Right lobe of liver (tissue), 6 donors: Measurements from ENCODE around the gene RTP5. TPM values are rescaled to one million over a fixed set of nuclear protein-coding genes. Genes with fewer than 3 reads are reported as not detected.

Source experiments
- ATAC-seq, 4 donors: fragments of 200-7000 bp; cut with Tn5 transposase; one replicate each; pipeline ENCODE4 v1.9.1; 2020; ENCODE audit warnings: mild to moderate bottlenecking in 4 of 4, moderate library complexity in 4 of 4
- DNase-seq, 3 donors: peaks; one replicate each; pipeline ENCODE4 v3.0.0-alpha.2; 2020
- H3K27ac ChIP-seq, 3 donors: fragments of 200-600 bp; one replicate each; pipeline ENCODE4 v1.8.0; 2022
- H3K27me3 ChIP-seq, 2 donors: fragments of 200-600 bp; one replicate each; pipeline ENCODE4 v1.8.0; 2022
- H3K36me3 ChIP-seq, 4 donors: fragments of 200-600 bp; sonication (generic) in 1 of 4; one replicate each; pipeline versions ENCODE4 v1.5.1 to v1.8.0; 2017 to 2022; ENCODE audit warnings: control low read depth in 1 of 4
- H3K4me1 ChIP-seq, 4 donors: fragments of 200-600 bp; sonication (generic) in 1 of 4; one replicate each; pipeline versions ENCODE4 v1.5.1 to v1.8.0; 2017 to 2022; ENCODE audit warnings: control low read depth in 1 of 4
- H3K4me3 ChIP-seq, 3 donors: fragments of 200-600 bp; one replicate each; pipeline ENCODE4 v1.8.0; 2022
- H3K9me3 ChIP-seq, 4 donors: fragments of 200-600 bp; sonication (generic) in 1 of 4; one replicate each; pipeline versions ENCODE4 v1.5.1 to v1.8.0; 2017 to 2022; ENCODE audit warnings: control low read depth in 1 of 4
- POLR2A ChIP-seq: fragments of 450-650 bp; IDR thresholded peaks from one replicate; pipeline ENCODE4 v1.6.1; 2017; ENCODE audit warnings: antibody characterized with exemption, mild to moderate bottlenecking
- WGBS: methylation state at CpG from one replicate; pipeline ENCODE4 v1.1.6; 2018; ENCODE audit warnings: low coverage, low lambda C conversion rate; ENCODE audit not compliant: insufficient coverage; ENCODE audit errors: missing lambda C conversion rate; 5-methylcytosine and 5-hydroxymethylcytosine counted together
- intact Hi-C, 2 donors: fragments of 100-400 bp; cut with DNase I; formaldehyde crosslinking; loops; one replicate each; pipeline versions ENCODE4 v1.11.2 to v1.14.1; 2022
- total RNA-seq, 6 experiments: library from RNA; depleted of rRNA in 2 of 6; stranded (reverse); fragments of >200 nt in 2 of 6; fragmentation: NEBNext Ultra II Directional in 3 of 6; extraction: Animal tissue kit (Norgen Biotek cat#: 25700) in 3 of 6; gene quantifications; one replicate each; pipeline versions ENCODE4 v1.1.0 to v1.2.4, GENCODE V29; 2016 to 2023
- TF ChIP-seq, protein P1 (sequence below), 4 donors: fragments of 200-600 bp in 3 of 4; fragments of 450-650 bp in 1 of 4; IDR thresholded peaks; one replicate each; pipeline versions ENCODE4 v1.5.1 to v1.8.0; 2016 to 2022; ENCODE audit warnings: antibody characterized with exemption in 4 of 4, mild to moderate bottlenecking in 2 of 4
- donor health status: DM: no; HTN: yes; CAD: no.
- donor health status: DM: no; HTN: no; CAD: no.
- donor health status: DM: no; HTN: no; CAD: no.
- donor health status: DM: no; HTN: yes; CAD: no.
- donor health status: DM: no; HTN: yes; CAD: no.

The RTP5 gene
- total RNA-seq, 6 experiments from 2014 or later: not detected

DNA sequence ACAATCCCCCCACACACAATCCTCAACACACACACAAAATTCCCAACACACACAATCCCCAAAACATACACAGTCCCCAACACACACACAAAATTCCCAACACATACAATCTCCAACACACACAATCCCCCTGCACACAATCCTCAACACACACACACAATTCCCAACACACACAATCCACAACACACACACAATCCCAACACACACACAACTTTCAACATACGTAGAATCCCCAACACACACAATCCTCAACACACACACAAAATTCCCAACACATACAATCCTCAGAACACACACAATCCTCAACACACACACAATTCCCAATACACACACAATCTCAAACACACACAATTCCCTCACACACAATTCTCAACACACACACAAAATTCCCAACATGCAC lies 8.3 kb upstream of the RTP5 start:
- DNase-seq: no peak
- ATAC-seq: no peak
- Histone ChIP-seq H3K4me3 (no peak overlapping the region), H3K4me1 (no peaks in the 10 kb centered on the region), H3K27ac (no peak overlapping the region), H3K27me3 (no peaks in the 10 kb centered on the region), H3K9me3 (no peaks in the 10 kb centered on the region), H3K36me3 (no peaks in the 10 kb centered on the region)
- 93% methylated on average over 1 of the region's 1 CpG for whole genome bisulfite sequencing
- TF ChIP-seq, protein P1, sequence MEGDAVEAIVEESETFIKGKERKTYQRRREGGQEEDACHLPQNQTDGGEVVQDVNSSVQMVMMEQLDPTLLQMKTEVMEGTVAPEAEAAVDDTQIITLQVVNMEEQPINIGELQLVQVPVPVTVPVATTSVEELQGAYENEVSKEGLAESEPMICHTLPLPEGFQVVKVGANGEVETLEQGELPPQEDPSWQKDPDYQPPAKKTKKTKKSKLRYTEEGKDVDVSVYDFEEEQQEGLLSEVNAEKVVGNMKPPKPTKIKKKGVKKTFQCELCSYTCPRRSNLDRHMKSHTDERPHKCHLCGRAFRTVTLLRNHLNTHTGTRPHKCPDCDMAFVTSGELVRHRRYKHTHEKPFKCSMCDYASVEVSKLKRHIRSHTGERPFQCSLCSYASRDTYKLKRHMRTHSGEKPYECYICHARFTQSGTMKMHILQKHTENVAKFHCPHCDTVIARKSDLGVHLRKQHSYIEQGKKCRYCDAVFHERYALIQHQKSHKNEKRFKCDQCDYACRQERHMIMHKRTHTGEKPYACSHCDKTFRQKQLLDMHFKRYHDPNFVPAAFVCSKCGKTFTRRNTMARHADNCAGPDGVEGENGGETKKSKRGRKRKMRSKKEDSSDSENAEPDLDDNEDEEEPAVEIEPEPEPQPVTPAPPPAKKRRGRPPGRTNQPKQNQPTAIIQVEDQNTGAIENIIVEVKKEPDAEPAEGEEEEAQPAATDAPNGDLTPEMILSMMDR (IDR thresholded peaks at IDR 0.05): no peak
- TF ChIP-seq POLR2A: no peak
- intact Hi-C loops: loop anchor here in 1 of 2 donors (10.0 kb wide), 1 partner anchor 136 kb away; no protein-coding TSS in a partner anchor

DNA sequence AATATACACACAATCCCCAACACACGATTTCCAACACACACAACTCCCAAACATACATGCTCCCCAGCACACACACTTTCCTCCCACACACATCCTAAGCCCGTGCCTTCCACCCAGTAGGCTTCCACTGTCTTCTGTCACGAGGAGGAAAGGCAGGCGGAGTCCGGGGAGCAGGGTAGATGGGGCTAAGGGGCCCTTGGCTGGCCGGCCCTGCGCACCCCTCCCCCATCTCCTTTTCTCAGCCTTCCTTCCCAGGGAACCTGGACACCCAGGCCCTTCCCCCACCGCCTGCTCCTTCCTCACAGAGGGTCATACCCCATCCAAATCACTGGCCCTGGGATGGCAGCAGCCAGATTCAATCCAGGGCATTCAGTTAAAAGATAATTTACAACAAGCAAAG lies 7.4 kb upstream of the RTP5 start:
- H3K9me3 ChIP-seq: no peaks in the 10 kb centered on the region
- H3K36me3 ChIP-seq: no peaks in the 10 kb centered on the region
- no peaks in the 10 kb centered on the region for H3K27me3 ChIP-seq
- no peak overlapping the region for H3K4me3 ChIP-seq
- no peak for ATAC-seq
- peak in 2 of 3 donors; percentile 17 to 30 for DNase-seq
- no peak overlapping the region for H3K27ac ChIP-seq
- intact Hi-C loops: loop anchor here in 1 of 2 donors (10.0 kb wide), 1 partner anchor 137 kb away; no protein-coding TSS in a partner anchor
- WGBS: 84% methylated on average over 2 of the region's 8 CpGs
- no peak for TF ChIP-seq POLR2A
- TF ChIP-seq, protein P1 (IDR thresholded peaks at IDR 0.05): no peak
- no peaks in the 10 kb centered on the region for H3K4me1 ChIP-seq

DNA sequence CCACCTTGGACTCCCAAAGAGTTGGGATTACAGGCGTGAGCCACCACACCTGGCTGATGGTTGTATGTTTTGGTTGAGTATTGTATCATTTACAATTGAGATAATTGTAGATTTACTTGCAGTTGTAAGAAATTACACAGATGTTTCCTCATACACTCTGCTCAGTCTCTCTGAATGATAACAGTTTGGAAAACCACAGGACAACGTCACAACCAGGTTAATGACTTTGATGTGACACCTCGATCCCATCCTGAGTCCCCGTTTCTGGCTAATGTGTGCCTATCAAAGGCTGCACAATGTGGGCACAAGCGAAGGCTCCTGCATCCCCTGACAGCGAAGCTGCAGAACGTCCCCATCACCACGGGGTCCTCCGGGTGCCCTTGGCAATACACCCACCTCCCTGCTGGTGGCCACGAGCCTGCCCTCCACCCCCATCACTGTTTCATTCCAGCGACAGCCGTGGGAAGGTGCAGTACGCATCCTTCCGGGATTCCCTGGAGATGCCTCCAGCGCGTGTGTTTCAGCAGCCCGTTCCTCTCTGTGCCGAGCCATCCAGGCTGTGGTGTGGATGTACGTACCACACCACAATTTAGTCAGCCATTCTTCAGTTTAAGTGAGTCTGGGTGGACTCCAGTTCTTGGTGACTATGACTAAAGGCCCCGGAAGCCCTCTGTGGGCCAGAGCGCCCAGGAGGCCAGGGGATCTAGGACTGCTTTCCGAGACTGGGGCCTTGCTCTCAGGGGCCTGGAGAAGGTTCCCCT lies 6.6 kb upstream of the RTP5 start:
- no peak for ATAC-seq
- H3K4me1 ChIP-seq: no peaks in the 10 kb centered on the region
- no peaks in the 10 kb centered on the region for H3K9me3 ChIP-seq
- H3K36me3 ChIP-seq: no peaks in the 10 kb centered on the region
- DNase-seq: no peak
- H3K27ac ChIP-seq: no peak overlapping the region
- intact Hi-C loops: loop anchor here in 1 of 2 donors (10.0 kb wide), 1 partner anchor 138 kb away; no protein-coding TSS in a partner anchor
- WGBS: 73% methylated on average over 11 of the region's 22 CpGs
- H3K4me3 ChIP-seq: no peak overlapping the region
- TF ChIP-seq POLR2A: no peak
- TF ChIP-seq, protein P1 (IDR thresholded peaks at IDR 0.05): no peak
- no peaks in the 10 kb centered on the region for H3K27me3 ChIP-seq

DNA sequence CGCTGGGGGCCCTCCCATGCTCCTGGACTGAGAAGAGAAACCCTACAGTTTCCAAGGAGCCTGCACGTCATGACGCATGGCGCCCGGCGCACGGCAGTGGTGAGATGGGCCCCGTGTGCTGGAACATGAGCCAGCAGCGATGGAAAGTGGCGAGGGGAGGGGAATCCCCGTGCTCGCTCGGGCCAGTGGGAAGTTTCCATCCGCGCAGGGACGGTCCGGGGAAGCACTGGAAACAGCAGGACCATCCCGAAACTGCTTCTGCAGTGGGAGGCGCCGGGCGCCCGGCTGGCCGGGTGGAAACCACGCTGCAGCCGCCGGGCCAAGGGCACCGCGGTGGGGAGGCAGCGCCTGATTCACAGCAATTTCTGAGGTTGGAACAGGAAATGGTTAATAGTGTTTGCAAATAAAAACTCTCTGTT lies 6.0 kb upstream of the RTP5 start:
- ATAC-seq: peak in 3 of 4 donors; percentile 7 to 25 (median 9)
- Histone ChIP-seq H3K36me3 (no peaks in the 10 kb centered on the region), H3K4me3 (no peak overlapping the region), H3K9me3 (no peaks in the 10 kb centered on the region), H3K27ac (no peak overlapping the region), H3K27me3 (no peaks in the 10 kb centered on the region), H3K4me1 (no peaks in the 10 kb centered on the region)
- 27% methylated on average over 16 of the region's 29 CpGs for WGBS
- intact Hi-C loops: loop anchor here in 1 of 2 donors (10.0 kb wide), 1 partner anchor 139 kb away; no protein-coding TSS in a partner anchor
- TF ChIP-seq, protein P1 (IDR thresholded peaks at IDR 0.05): no peak
- TF ChIP-seq POLR2A: no peak
- no peak for DNase-seq
